PC-3 (cell line): Measurements from ENCODE around the gene IL10RB. TPM values are rescaled to one million over a fixed set of nuclear protein-coding genes. Genes with fewer than 3 reads are reported as not detected.

Experiments used
- ATAC-seq: fragments of 200-7000 bp; cut with Tn5 transposase; 2 replicates; pipeline ENCODE4 v1.9.1; 2020; ENCODE audit warnings: mild to moderate bottlenecking, moderate library complexity
- BruUV-seq: library from RNA; stranded (reverse); fragments of 400-500 nt; replicated peaks from 2 replicates; lab custom pipeline; 2021; lab: Mats Ljungman, UMichigan
- CTCF ChIA-PET: fragments of 300-600 bp; sonication (Branson Sonifier 250); formaldehyde crosslinking; loops from one replicate; lab custom pipeline; 2022; ENCODE audit warnings: antibody characterized with exemption; lab: Charles Lee
- POLR2A ChIA-PET: fragments of 300-600 bp; sonication (Branson Sonifier 250); formaldehyde crosslinking; loops from one replicate; lab custom pipeline; 2022; ENCODE audit warnings: antibody characterized with exemption; ENCODE audit not compliant: unreplicated experiment; lab: Charles Lee
- DNase-seq: peaks from one replicate; pipeline ENCODE4 v3.0.0-alpha.2; 2015
- H2AFZ ChIP-seq: fragments of 300-600 bp; sonication (generic); 2 replicates; pipeline ENCODE4 v1.6.0; 2016; ENCODE audit warnings: antibody characterized with exemption, low read length
- H3F3A ChIP-seq: fragments of 300-600 bp; sonication (generic); one replicate; pipeline ENCODE4 v1.6.0; 2017; ENCODE audit warnings: antibody characterized with exemption, low read length, control low read depth, mild to moderate bottlenecking; ENCODE audit not compliant: unreplicated experiment
- H3K27ac ChIP-seq: fragments of 300-600 bp; sonication (generic); 2 replicates; pipeline ENCODE4 v1.5.1; 2016; ENCODE audit warnings: mild to moderate bottlenecking, low read length
- H3K27me3 ChIP-seq: fragments of 300-600 bp; sonication (generic); 2 replicates; pipeline ENCODE4 v1.6.1; 2016; ENCODE audit warnings: low read length, mixed read lengths
- H3K36me3 ChIP-seq: fragments of 300-600 bp; sonication (generic); 2 replicates; pipeline ENCODE4 v1.6.1; 2016; ENCODE audit warnings: low read depth, mixed run types, low read length, mixed read lengths
- H3K4me1 ChIP-seq: fragments of 300-600 bp; sonication (generic); 2 replicates; pipeline ENCODE4 v1.5.1; 2016; ENCODE audit warnings: low read length; ENCODE audit not compliant: insufficient read depth
- H3K4me2 ChIP-seq: fragments of 300-600 bp; sonication (generic); 2 replicates; pipeline ENCODE4 v1.6.0; 2016; ENCODE audit warnings: low read length
- H3K4me3 ChIP-seq: fragments of 300-600 bp; sonication (generic); 2 replicates; pipeline ENCODE4 v1.5.1; 2016; ENCODE audit warnings: mild to moderate bottlenecking, low read length, mixed read lengths
- H3K79me2 ChIP-seq: fragments of 300-600 bp; sonication (generic); 2 replicates; pipeline ENCODE4 v1.6.1; 2017; ENCODE audit warnings: low read length, mixed read lengths
- H3K9ac ChIP-seq: fragments of 300-600 bp; sonication (generic); 2 replicates; pipeline ENCODE4 v1.6.0; 2016; ENCODE audit warnings: mild to moderate bottlenecking, low read length
- H3K9me2 ChIP-seq: fragments of 300-600 bp; sonication (generic); replicated peaks from 2 replicates; pipeline ENCODE4 v1.6.1; 2016; ENCODE audit warnings: mixed run types, low read length, mixed read lengths
- H3K9me3 ChIP-seq: fragments of 300-600 bp; sonication (generic); 2 replicates; pipeline ENCODE4 v1.6.1; 2016; ENCODE audit warnings: low read length, mixed read lengths
- H4K20me1 ChIP-seq: fragments of 300-600 bp; sonication (generic); 2 replicates; pipeline ENCODE4 v1.6.1; 2016; ENCODE audit warnings: low read length, mixed read lengths
- EZH2 ChIP-seq: fragments of 300-600 bp; sonication (generic); IDR thresholded peaks from one replicate; pipeline ENCODE4 v1.6.1; 2017; ENCODE audit warnings: antibody characterized with exemption, mild to moderate bottlenecking, low read length; ENCODE audit not compliant: unreplicated experiment
- EZH2phosphoT487 ChIP-seq: fragments of 300-600 bp; sonication (generic); IDR thresholded peaks from 2 replicates; pipeline ENCODE4 v1.6.1; 2018; ENCODE audit warnings: mild to moderate bottlenecking, antibody characterized with exemption, low read length, borderline replicate concordance
- intact Hi-C: fragments of 100-400 bp; cut with micrococcal nuclease; formaldehyde crosslinking; loops from 2 replicates; pipeline ENCODE4 v1.9.0; 2023
- total RNA-seq: library from RNA; depleted of rRNA; stranded (reverse); fragments of >200 nt; gene quantifications from 2 replicates; pipeline ENCODE4 v1.2.3, GENCODE V29; 2014
- TF ChIP-seq, protein P1 (sequence below): fragments of 300-600 bp; sonication (generic); conservative IDR thresholded peaks from 2 replicates; pipeline ENCODE4 v1.5.1; 2017; ENCODE audit warnings: antibody characterized with exemption, low read depth, mild to moderate bottlenecking, low read length

Gene IL10RB
- total RNA-seq, 1 experiment from 2014 or later = 26.8 TPM

DNA sequence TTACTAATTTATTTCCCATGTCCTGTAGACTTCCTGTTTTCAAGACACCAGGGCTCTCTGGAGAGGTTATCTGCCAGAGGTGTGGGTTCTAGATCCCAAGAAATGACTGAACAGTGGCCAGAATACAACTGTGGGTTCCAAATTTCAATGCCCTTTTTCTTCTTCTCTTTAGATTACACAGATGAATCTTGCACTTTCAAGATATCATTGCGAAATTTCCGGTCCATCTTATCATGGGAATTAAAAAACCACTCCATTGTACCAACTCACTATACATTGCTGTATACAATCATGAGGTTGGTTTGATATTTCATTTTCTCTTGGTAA lies 21.4 kb upstream of the IL10RB start:
- Histone ChIP-seq H3K27ac (no peak overlapping the region), H3K9me2 (no peaks in the 10 kb centered on the region), H3K4me3 (no peak overlapping the region), H3K4me1 (no peaks in the 10 kb centered on the region), H2AFZ (no peak overlapping the region), H3K79me2 (no peaks in the 10 kb centered on the region), H3K9me3 (no peaks in the 10 kb centered on the region), H3K4me2 (no peak overlapping the region), H3K27me3 (no peaks in the 10 kb centered on the region), H3F3A (no peaks in the 10 kb centered on the region), H3K36me3 (peaks cover 9% of the 10 kb centered on the region; the same call in 1 of the 2 replicates), H4K20me1 (no peaks in the 10 kb centered on the region), H3K9ac (no peak overlapping the region)
- TF ChIP-seq, protein P1, sequence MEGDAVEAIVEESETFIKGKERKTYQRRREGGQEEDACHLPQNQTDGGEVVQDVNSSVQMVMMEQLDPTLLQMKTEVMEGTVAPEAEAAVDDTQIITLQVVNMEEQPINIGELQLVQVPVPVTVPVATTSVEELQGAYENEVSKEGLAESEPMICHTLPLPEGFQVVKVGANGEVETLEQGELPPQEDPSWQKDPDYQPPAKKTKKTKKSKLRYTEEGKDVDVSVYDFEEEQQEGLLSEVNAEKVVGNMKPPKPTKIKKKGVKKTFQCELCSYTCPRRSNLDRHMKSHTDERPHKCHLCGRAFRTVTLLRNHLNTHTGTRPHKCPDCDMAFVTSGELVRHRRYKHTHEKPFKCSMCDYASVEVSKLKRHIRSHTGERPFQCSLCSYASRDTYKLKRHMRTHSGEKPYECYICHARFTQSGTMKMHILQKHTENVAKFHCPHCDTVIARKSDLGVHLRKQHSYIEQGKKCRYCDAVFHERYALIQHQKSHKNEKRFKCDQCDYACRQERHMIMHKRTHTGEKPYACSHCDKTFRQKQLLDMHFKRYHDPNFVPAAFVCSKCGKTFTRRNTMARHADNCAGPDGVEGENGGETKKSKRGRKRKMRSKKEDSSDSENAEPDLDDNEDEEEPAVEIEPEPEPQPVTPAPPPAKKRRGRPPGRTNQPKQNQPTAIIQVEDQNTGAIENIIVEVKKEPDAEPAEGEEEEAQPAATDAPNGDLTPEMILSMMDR = no peak
- TF ChIP-seq EZH2phosphoT487 (no peak), EZH2 (no peak)
- BruUV-seq = no TSS peak
- intact Hi-C loops = no loop called here
- POLR2A ChIA-PET = no interaction called here
- ATAC-seq = no peak
- CTCF ChIA-PET = no interaction called here
- DNase-seq = no peak

DNA sequence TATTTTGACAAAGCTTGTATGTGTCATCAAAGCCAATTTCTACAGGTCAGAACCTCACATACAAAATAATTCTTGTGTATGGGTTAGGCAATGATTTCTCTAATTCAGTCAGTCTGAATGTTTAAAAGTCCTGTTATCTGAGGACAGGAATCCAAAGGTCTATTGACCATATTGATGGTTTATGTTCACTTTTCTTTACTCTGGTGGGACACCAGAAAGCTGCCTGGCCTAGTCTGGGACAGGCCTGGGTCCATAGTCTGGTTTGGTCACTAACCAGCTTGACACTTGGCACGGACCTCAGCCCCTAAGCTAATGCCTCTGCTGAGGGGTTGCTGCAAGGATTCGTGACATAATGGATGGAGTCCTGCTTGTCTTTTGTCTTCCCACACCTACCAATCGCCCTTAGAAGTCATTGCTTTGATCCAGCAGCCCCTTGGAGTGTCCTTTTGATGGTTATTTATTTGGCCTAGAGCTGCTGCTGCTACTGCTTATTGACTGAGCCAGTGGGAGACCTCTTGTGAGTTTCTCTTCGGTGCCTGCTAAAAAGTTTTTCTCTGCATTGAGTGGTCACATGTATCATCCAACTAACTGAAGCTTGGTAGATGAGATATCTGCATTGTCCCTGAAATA lies 20.8 kb upstream of the IL10RB start:
- Histone ChIP-seq H3K27ac (no peak overlapping the region), H2AFZ (no peak overlapping the region), H3K9ac (no peak overlapping the region), H3F3A (no peaks in the 10 kb centered on the region), H3K4me1 (no peaks in the 10 kb centered on the region), H3K36me3 (peaks cover 9% of the 10 kb centered on the region; the same call in 1 of the 2 replicates), H3K9me2 (no peaks in the 10 kb centered on the region), H3K27me3 (no peaks in the 10 kb centered on the region), H3K4me2 (no peak overlapping the region), H3K9me3 (no peaks in the 10 kb centered on the region), H4K20me1 (no peaks in the 10 kb centered on the region), H3K4me3 (no peak overlapping the region), H3K79me2 (no peaks in the 10 kb centered on the region)
- TF ChIP-seq, protein P1 = no peak
- TF ChIP-seq EZH2 = no peak
- TF ChIP-seq EZH2phosphoT487 = no peak
- intact Hi-C loops = no loop called here
- CTCF ChIA-PET = no interaction called here
- no TSS peak for BruUV-seq
- ATAC-seq = no peak
- DNase-seq = no peak
- POLR2A ChIA-PET = no interaction called here

DNA sequence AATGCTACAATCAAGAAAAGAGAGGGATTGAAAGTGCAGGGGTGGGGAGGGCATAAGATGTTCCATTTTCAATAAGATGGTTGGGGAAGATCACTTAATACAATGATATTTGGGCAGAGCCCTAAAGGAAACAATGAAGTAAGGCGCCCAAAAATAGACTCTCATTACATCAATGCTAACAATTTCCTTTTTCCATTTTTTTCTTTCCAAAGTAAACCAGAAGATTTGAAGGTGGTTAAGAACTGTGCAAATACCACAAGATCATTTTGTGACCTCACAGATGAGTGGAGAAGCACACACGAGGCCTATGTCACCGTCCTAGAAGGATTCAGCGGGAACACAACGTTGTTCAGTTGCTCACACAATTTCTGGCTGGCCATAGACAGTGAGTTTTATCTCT lies 19.7 kb upstream of the IL10RB start:
- Histone ChIP-seq H3K4me2 (no peak overlapping the region), H3K9me3 (no peaks in the 10 kb centered on the region), H3K79me2 (no peaks in the 10 kb centered on the region), H3K4me1 (no peaks in the 10 kb centered on the region), H4K20me1 (no peaks in the 10 kb centered on the region), H2AFZ (no peak overlapping the region), H3K27ac (no peak overlapping the region), H3K27me3 (no peaks in the 10 kb centered on the region), H3K36me3 (peaks cover 9% of the 10 kb centered on the region; the same call in 1 of the 2 replicates), H3K4me3 (no peak overlapping the region), H3K9ac (no peak overlapping the region), H3K9me2 (no peaks in the 10 kb centered on the region), H3F3A (no peaks in the 10 kb centered on the region)
- ChIA-PET POLR2A (no interaction called here), CTCF (no interaction called here)
- TF ChIP-seq EZH2phosphoT487 = no peak
- no peak for TF ChIP-seq EZH2
- TF ChIP-seq, protein P1 = no peak
- intact Hi-C loops = no loop called here
- DNase-seq = no peak
- no TSS peak for BruUV-seq
- ATAC-seq = no peak
